Endothelial cell of umbilical vein (primary cell): Measurements from ENCODE around the gene RAB7A. TPM values are rescaled to one million over a fixed set of nuclear protein-coding genes. Genes with fewer than 3 reads are reported as not detected.

Source experiments
- BruUV-seq: library from RNA; stranded (reverse); fragments of 400-500 nt; replicated peaks from 2 replicates; lab custom pipeline; 2021; lab: Mats Ljungman, UMichigan
- CTCF ChIA-PET: fragments of 300-600, 350-600 bp; sonication (Branson Sonifier 250); formaldehyde crosslinking; loops from one replicate; lab custom pipeline; 2021; ENCODE audit warnings: antibody characterized with exemption, inconsistent platforms; lab: Charles Lee
- POLR2A ChIA-PET: fragments of 300-600, 350-600 bp; sonication (Branson Sonifier 250); formaldehyde crosslinking; loops from one replicate; lab custom pipeline; 2021; ENCODE audit warnings: antibody characterized with exemption, inconsistent platforms; lab: Charles Lee
- DNase-seq: peaks from one replicate; pipeline ENCODE4 v3.0.0-alpha.2; 2011; ENCODE audit warnings: low read depth, low spot score
- FAIRE-seq: peaks from 2 replicates; lab custom pipeline; 2011; peaks lifted over from hg19 to GRCh38; lab: Jason Lieb, UNC
- H2AFZ ChIP-seq: 2 replicates; pipeline ENCODE4 v1.6.0; 2012; ENCODE audit warnings: low read depth, low read length, control low read depth, inconsistent platforms
- H3K27ac ChIP-seq: 2 replicates; pipeline ENCODE4 v1.5.1; 2011; ENCODE audit warnings: low read depth, mild to moderate bottlenecking, control low read depth, low read length, moderate library complexity; ENCODE audit not compliant: insufficient read depth
- H3K27me3 ChIP-seq, 2 experiments: 2 replicates each; pipeline versions ENCODE4 v1.6.0 to v1.6.1; 2011; ENCODE audit warnings: low read length in 2 of 2, mixed read lengths in 1 of 2; ENCODE audit not compliant: control insufficient read depth in 2 of 2, insufficient read depth in 2 of 2
- H3K36me3 ChIP-seq, 2 experiments: 2 replicates in 1 of 2; 3 replicates in 1 of 2; pipeline ENCODE4 v1.5.1; 2011; ENCODE audit warnings: low read length in 2 of 2, mild to moderate bottlenecking in 1 of 2, moderate library complexity in 1 of 2; ENCODE audit not compliant: control insufficient read depth in 2 of 2, insufficient read depth in 2 of 2; ENCODE audit errors: extremely low read depth in 1 of 2
- H3K4me1 ChIP-seq: 3 replicates; pipeline ENCODE4 v1.5.1; 2011; ENCODE audit warnings: mild to moderate bottlenecking, low read length; ENCODE audit not compliant: control insufficient read depth, insufficient read depth; ENCODE audit errors: extremely low read depth
- H3K4me2 ChIP-seq: 2 replicates; pipeline ENCODE4 v1.6.1; 2011; ENCODE audit warnings: low read length, control low read depth, mixed read lengths; ENCODE audit not compliant: insufficient read depth
- H3K4me3 ChIP-seq, 3 experiments: fragments of 200-600 bp in 1 of 3; sonication (generic), shearing (Covaris generic) in 1 of 3; replicated peaks in 1 of 3; 2 replicates each; pipeline ENCODE4 v1.5.1; 2011 to 2016; ENCODE audit warnings: control low read depth in 3 of 3, low read length in 3 of 3, mild to moderate bottlenecking in 2 of 3, inconsistent platforms in 1 of 3, low read depth in 1 of 3, moderate library complexity in 1 of 3; ENCODE audit not compliant: insufficient read depth in 1 of 3
- H3K79me2 ChIP-seq: 2 replicates; pipeline ENCODE4 v1.6.0; 2012; ENCODE audit warnings: low read length, inconsistent platforms; ENCODE audit not compliant: control insufficient read depth, insufficient read depth
- H3K9ac ChIP-seq: replicated peaks from 2 replicates; pipeline ENCODE3; 2011; ENCODE audit warnings: low read length, control low read depth; ENCODE audit not compliant: insufficient read depth; ENCODE audit errors: extremely low read depth
- H3K9me1 ChIP-seq: replicated peaks from 3 replicates; pipeline ENCODE4 v1.6.0; 2011; ENCODE audit warnings: mild to moderate bottlenecking, low read length; ENCODE audit not compliant: control insufficient read depth, insufficient read depth; ENCODE audit errors: extremely low read depth
- H3K9me3 ChIP-seq: replicated peaks from 2 replicates; pipeline ENCODE4 v1.5.1; 2012; ENCODE audit warnings: low read length, inconsistent platforms; ENCODE audit not compliant: control insufficient read depth, insufficient read depth
- H4K20me1 ChIP-seq: replicated peaks from 2 replicates; pipeline ENCODE3; 2011; ENCODE audit warnings: mild to moderate bottlenecking, low read length; ENCODE audit not compliant: control insufficient read depth, insufficient read depth; ENCODE audit errors: extremely low read depth
- EZH2 ChIP-seq: IDR thresholded peaks from 2 replicates; pipeline ENCODE4 v1.6.1; 2012; ENCODE audit warnings: borderline replicate concordance, low read depth, mild to moderate bottlenecking, moderate library complexity, low read length, inconsistent platforms; ENCODE audit not compliant: severe bottlenecking
- FOS ChIP-seq: IDR thresholded peaks from 2 replicates; pipeline ENCODE4 v1.6.1; 2011; ENCODE audit warnings: mild to moderate bottlenecking, low read length, moderate library complexity, borderline replicate concordance; ENCODE audit not compliant: insufficient read depth
- GATA2 ChIP-seq: IDR thresholded peaks from 2 replicates; pipeline ENCODE4 v1.7.0; 2011; ENCODE audit warnings: low read depth, mild to moderate bottlenecking, moderate library complexity, mixed read lengths, low read length; ENCODE audit not compliant: insufficient read length, insufficient read depth
- JUN ChIP-seq: IDR thresholded peaks from 2 replicates; pipeline ENCODE4 v1.6.1; 2011; ENCODE audit warnings: borderline replicate concordance, low read depth; ENCODE audit not compliant: insufficient read length, insufficient read depth
- POLR2A ChIP-seq: IDR thresholded peaks from 2 replicates; pipeline ENCODE4 v1.6.1; 2012; ENCODE audit warnings: low read depth, mild to moderate bottlenecking, control low read depth, low read length
- POLR2AphosphoS5 ChIP-seq: IDR thresholded peaks from 2 replicates; pipeline ENCODE4 v1.6.1; 2012; ENCODE audit warnings: low read depth, mild to moderate bottlenecking, control low read depth, low read length, moderate library complexity; ENCODE audit not compliant: insufficient read depth
- dilution Hi-C: fragments of 300-500 bp; cut with MboI; formaldehyde crosslinking; loops from one replicate; pipeline ENCODE4 v1.15.0; 2019; ENCODE audit warnings: low sequenced_read_pairs; ENCODE audit not compliant: extremely low pct_ligation_motif_present
- intact Hi-C: fragments of 100-400 bp; cut with micrococcal nuclease; formaldehyde crosslinking; loops from one replicate; pipeline ENCODE4 v1.10.0; 2022
- polyA plus RNA-seq, 4 experiments: library from polyadenylated mRNA; depleted of rRNA in 3 of 4; stranded (reverse) in 3 of 4; unstranded in 1 of 4; fragments of >200 nt; gene quantifications; 2 replicates each; pipeline versions ENCODE4 v1.2.1 to v1.2.3, GENCODE V29; 2011 to 2012; ENCODE audit warnings: missing spikeins in 1 of 4
- total RNA-seq: library from RNA; stranded (reverse); gene quantifications from 2 replicates; pipeline ENCODE4 v1.2.3, GENCODE V29; 2021
- TF ChIP-seq, protein P1 (sequence below), 2 donors: IDR thresholded peaks; 1 replicate in 1 of 2; 2 replicates in 1 of 2; pipeline ENCODE4 v1.5.1; 2011; ENCODE audit warnings: low read length in 2 of 2, mild to moderate bottlenecking in 2 of 2, moderate library complexity in 2 of 2, control low read depth in 1 of 2, inconsistent platforms in 1 of 2, low read depth in 1 of 2; ENCODE audit not compliant: insufficient read depth in 1 of 2; ENCODE audit errors: extremely low read depth in 1 of 2
- TF ChIP-seq, protein P2 (sequence below): IDR thresholded peaks from 2 replicates; pipeline ENCODE4 v1.6.1; 2011; ENCODE audit not compliant: insufficient read depth, insufficient read length

Gene RAB7A
- total and polyA plus RNA-seq, 2 donors (not counting 3 experiments of a cell fraction or from before 2014, with no cell fraction given): 243 to 262 TPM

DNA sequence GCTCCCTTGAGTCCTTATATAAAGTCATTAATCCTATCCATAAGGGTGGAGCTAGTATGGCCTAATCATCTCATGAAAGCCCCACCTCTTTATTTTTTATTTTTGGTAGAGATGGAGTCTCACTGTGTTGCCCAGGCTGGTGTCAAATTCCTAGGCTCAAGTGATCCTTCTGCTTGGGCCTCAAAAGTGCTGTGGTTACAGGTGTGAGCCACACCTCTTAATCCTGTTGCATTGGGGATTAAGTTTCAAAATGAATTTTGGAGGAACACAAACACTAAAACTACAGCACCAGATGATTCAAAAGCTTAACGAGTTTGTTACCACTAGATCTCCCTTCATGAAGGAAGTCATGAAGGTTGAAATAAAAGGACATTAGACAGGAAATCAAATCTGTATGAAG lies 27.7 kb downstream of the RAB7A start:
- BruUV-seq: no TSS peak
- Histone ChIP-seq H2AFZ (no peak overlapping the region), H4K20me1 (peaks cover 2% of the 10 kb centered on the region), H3K4me3 (no peak overlapping the region), H3K4me2 (no peak overlapping the region), H3K9me3 (no peaks in the 10 kb centered on the region), H3K79me2 (peaks cover 74% of the 10 kb centered on the region), H3K9ac (no peak overlapping the region), H3K36me3 (no peaks in the 10 kb centered on the region), H3K27ac (no peak overlapping the region), H3K9me1 (no peaks in the 10 kb centered on the region), H3K27me3 (no peaks in the 10 kb centered on the region), H3K4me1 (no peaks in the 10 kb centered on the region)
- ChIA-PET CTCF (interaction anchor here (0.6 to 1.2 kb wide), 2 partner anchors 10 to 15 kb away, joined by 3 read pairs; no protein-coding TSS in a partner anchor), POLR2A (no interaction called here)
- FAIRE-seq (no peak), DNase-seq (no peak)
- intact Hi-C loops (no loop called here), dilution Hi-C loops (no loop called here)
- TF ChIP-seq GATA2 (no peak), EZH2 (no peak), JUN (no peak), FOS (no peak), POLR2A (no peak), POLR2AphosphoS5 (no peak)
- TF ChIP-seq, protein P1, sequence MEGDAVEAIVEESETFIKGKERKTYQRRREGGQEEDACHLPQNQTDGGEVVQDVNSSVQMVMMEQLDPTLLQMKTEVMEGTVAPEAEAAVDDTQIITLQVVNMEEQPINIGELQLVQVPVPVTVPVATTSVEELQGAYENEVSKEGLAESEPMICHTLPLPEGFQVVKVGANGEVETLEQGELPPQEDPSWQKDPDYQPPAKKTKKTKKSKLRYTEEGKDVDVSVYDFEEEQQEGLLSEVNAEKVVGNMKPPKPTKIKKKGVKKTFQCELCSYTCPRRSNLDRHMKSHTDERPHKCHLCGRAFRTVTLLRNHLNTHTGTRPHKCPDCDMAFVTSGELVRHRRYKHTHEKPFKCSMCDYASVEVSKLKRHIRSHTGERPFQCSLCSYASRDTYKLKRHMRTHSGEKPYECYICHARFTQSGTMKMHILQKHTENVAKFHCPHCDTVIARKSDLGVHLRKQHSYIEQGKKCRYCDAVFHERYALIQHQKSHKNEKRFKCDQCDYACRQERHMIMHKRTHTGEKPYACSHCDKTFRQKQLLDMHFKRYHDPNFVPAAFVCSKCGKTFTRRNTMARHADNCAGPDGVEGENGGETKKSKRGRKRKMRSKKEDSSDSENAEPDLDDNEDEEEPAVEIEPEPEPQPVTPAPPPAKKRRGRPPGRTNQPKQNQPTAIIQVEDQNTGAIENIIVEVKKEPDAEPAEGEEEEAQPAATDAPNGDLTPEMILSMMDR (IDR thresholded peaks at IDR 0.05; ENCODE audit: extremely low read depth in 1 of 2, insufficient read depth in 1 of 2, low read depth in 1 of 2, low read length in 2 of 2): no peak
- TF ChIP-seq, protein P2, sequence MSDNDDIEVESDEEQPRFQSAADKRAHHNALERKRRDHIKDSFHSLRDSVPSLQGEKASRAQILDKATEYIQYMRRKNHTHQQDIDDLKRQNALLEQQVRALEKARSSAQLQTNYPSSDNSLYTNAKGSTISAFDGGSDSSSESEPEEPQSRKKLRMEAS: no peak
